Tibial nerve (tissue), 4 donors: ENCODE results near the gene NRXN3. TPM values are rescaled to one million over a fixed set of nuclear protein-coding genes. Genes with fewer than 3 reads are reported as not detected.

Experiments used
- DNase-seq, 2 donors: peaks; one replicate each; pipeline ENCODE4 v3.0.0-alpha.2; 2019; ENCODE audit warnings: low spot score in 2 of 2
- H3K27ac ChIP-seq, 4 donors: fragments of 200-600 bp; sonication (generic) in 3 of 4; one replicate each; pipeline ENCODE4 v1.5.1; 2017 to 2019; ENCODE audit warnings: mild to moderate bottlenecking in 1 of 4
- H3K27me3 ChIP-seq, 2 donors: fragments of 200-600 bp; sonication (generic) in 1 of 2; one replicate each; pipeline versions ENCODE4 v1.5.1 to v1.6.0; 2017 to 2019
- H3K36me3 ChIP-seq, 3 donors: fragments of 200-600 bp; sonication (generic); one replicate each; pipeline ENCODE4 v1.5.1; 2018 to 2019
- H3K4me1 ChIP-seq, 4 donors: fragments of 200-600 bp; sonication (generic) in 3 of 4; one replicate each; pipeline ENCODE4 v1.5.1; 2017 to 2019
- H3K4me3 ChIP-seq, 4 donors: fragments of 200-600 bp; sonication (generic) in 3 of 4; one replicate each; pipeline ENCODE4 v1.5.1; 2017 to 2019; ENCODE audit warnings: mild to moderate bottlenecking in 1 of 4, moderate library complexity in 1 of 4
- H3K9me3 ChIP-seq, 4 donors: fragments of 200-600 bp; sonication (generic) in 3 of 4; one replicate each; pipeline ENCODE4 v1.5.1; 2017 to 2019
- EP300 ChIP-seq, 2 donors: sonication (generic); formaldehyde crosslinking; IDR thresholded peaks; one replicate each; pipeline ENCODE4 v1.6.1; 2017; ENCODE audit warnings: antibody characterized with exemption in 2 of 2, mild to moderate bottlenecking in 1 of 2
- POLR2A ChIP-seq, 2 donors: fragments of 450-650 bp; IDR thresholded peaks; one replicate each; pipeline ENCODE4 v1.6.1; 2017; ENCODE audit warnings: antibody characterized with exemption in 2 of 2, mild to moderate bottlenecking in 2 of 2, moderate library complexity in 2 of 2
- WGBS, 2 donors: methylation state at CpG; one replicate each; pipeline ENCODE4 v1.1.5; 2018; 5-methylcytosine and 5-hydroxymethylcytosine counted together
- total RNA-seq, 4 donors: library from RNA; depleted of rRNA; stranded (reverse); fragments of >200 nt; gene quantifications; one replicate each; pipeline ENCODE4 v1.1.0, GENCODE V29; 2016
- TF ChIP-seq, protein P1 (sequence below), 5 experiments: fragments of 200-600 bp in 3 of 5; fragments of 450-650 bp in 2 of 5; sonication (generic) in 3 of 5; IDR thresholded peaks; one replicate each; pipeline ENCODE4 v1.5.1; 2016 to 2019; ENCODE audit warnings: antibody characterized with exemption in 5 of 5, mild to moderate bottlenecking in 3 of 5, moderate library complexity in 2 of 5

Gene NRXN3
- total RNA-seq, 4 donors from 2014 or later: 16.7 to 52.2 (median 19.7) TPM

DNA sequence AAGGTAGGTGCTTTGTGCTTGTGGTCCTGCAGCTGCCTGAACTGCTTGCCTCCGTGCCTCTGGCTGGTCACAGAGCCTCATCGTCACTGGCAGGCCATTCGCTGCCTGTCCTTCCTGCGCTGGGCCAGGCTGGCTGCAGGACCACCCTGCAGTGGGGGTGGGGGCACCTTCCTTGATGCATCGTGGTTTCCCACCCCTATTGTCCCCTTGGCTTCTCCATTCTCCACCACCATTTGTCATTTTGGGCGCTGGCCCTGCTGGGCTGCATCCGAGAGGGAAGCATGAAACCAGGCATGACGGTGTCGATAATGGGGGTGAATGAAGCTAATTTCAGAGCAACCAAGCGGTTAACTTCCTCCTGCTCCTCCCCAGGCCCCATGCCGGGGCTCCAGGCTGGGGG is 127.7 kb downstream of the NRXN3 start:
- Histone ChIP-seq H3K27ac (no peak overlapping the region), H3K4me1 (no peaks in the 10 kb centered on the region), H3K9me3 (no peaks in the 10 kb centered on the region), H3K27me3 (no peaks in the 10 kb centered on the region), H3K4me3 (no peak overlapping the region), H3K36me3 (no peaks in the 10 kb centered on the region)
- no peak for DNase-seq
- TF ChIP-seq EP300 (IDR thresholded peaks at IDR 0.05) (no peak), POLR2A (IDR thresholded peaks at IDR 0.05) (no peak)
- TF ChIP-seq, protein P1, sequence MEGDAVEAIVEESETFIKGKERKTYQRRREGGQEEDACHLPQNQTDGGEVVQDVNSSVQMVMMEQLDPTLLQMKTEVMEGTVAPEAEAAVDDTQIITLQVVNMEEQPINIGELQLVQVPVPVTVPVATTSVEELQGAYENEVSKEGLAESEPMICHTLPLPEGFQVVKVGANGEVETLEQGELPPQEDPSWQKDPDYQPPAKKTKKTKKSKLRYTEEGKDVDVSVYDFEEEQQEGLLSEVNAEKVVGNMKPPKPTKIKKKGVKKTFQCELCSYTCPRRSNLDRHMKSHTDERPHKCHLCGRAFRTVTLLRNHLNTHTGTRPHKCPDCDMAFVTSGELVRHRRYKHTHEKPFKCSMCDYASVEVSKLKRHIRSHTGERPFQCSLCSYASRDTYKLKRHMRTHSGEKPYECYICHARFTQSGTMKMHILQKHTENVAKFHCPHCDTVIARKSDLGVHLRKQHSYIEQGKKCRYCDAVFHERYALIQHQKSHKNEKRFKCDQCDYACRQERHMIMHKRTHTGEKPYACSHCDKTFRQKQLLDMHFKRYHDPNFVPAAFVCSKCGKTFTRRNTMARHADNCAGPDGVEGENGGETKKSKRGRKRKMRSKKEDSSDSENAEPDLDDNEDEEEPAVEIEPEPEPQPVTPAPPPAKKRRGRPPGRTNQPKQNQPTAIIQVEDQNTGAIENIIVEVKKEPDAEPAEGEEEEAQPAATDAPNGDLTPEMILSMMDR (IDR thresholded peaks at IDR 0.05): no peak
- WGBS, 2 donors: 37% methylated on average over 11 of the region's 11 CpGs

DNA sequence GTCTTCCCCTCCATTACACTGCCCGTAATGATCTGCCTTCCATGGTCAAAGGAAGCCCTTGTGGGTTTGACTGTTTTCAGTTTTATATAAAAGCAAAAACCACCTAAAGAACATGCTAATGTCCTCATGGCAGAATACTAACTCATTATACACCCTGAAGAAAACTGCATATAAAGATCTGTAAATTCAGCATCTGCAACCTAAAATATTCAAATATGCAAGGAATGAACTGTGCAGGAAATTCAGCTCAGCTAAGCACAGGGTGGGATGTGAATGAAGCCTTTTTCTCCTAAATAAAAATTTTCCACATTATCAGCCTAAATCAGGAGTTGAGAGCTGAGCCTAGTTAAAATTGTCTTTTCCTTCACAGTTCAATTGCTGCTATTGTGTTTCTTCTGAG is 128.1 kb downstream of the NRXN3 start:
- Histone ChIP-seq H3K4me3 (no peak overlapping the region), H3K9me3 (no peaks in the 10 kb centered on the region), H3K4me1 (no peaks in the 10 kb centered on the region), H3K36me3 (no peaks in the 10 kb centered on the region), H3K27ac (no peak overlapping the region), H3K27me3 (no peaks in the 10 kb centered on the region)
- no peak for DNase-seq
- no peak for TF ChIP-seq EP300 (IDR thresholded peaks at IDR 0.05)
- TF ChIP-seq POLR2A (IDR thresholded peaks at IDR 0.05): no peak
- TF ChIP-seq, protein P1 (IDR thresholded peaks at IDR 0.05): no peak
- whole genome bisulfite sequencing, 2 donors: 15 to 28% methylated on average over 1 of the region's 1 CpG

DNA sequence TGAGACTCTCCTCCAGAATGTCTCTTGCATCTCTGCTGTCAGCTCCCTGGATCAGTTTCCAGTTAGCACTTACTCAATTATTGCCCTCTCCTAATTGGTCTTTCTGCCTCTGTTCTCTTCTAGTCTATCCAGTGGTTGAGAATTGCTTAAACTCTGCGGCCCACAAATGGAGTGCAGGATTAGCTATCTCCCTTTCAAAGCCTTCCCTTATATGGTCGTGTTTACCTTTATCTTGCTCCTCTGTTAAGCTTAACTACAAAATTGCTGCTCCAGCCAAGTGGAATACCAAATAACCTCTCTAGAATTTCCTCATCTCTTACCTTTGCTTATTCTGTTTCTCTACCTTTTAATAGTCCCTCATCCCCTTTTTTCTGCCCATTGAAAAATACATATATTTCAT is 132.7 kb downstream of the NRXN3 start:
- 46 to 51% methylated on average over 2 of the region's 2 CpGs for WGBS, 2 donors
- no peak overlapping the region for H3K27ac ChIP-seq
- no peak overlapping the region for H3K4me3 ChIP-seq
- H3K9me3 ChIP-seq: no peaks in the 10 kb centered on the region
- no peaks in the 10 kb centered on the region for H3K36me3 ChIP-seq
- H3K4me1 ChIP-seq: no peaks in the 10 kb centered on the region
- TF ChIP-seq, protein P1 (IDR thresholded peaks at IDR 0.05): no peak
- no peak for TF ChIP-seq EP300 (IDR thresholded peaks at IDR 0.05)
- TF ChIP-seq POLR2A (IDR thresholded peaks at IDR 0.05): no peak
- DNase-seq: no peak
- H3K27me3 ChIP-seq: no peaks in the 10 kb centered on the region

DNA sequence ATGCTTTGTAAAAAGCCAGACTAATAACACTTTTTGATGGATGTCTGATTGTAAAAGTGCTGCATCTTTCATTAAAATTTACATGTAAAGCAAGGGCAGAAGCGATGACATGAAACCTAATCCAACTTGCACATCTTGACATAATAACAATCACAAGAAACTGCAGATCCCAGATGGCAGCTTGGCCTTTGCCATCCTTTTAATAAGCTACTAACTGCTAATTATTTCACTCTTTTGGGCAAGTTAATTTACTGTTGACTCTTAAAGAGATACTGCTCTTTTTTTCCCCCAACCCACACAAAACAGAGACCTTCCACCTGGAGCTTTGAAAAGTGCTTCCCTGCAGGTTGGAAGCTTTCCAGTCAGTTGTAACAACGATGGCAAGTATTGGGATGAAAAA is 137.5 kb downstream of the NRXN3 start:
- H3K9me3 ChIP-seq: no peaks in the 10 kb centered on the region
- WGBS, 2 donors: 52% methylated on average over 2 of the region's 2 CpGs
- H3K36me3 ChIP-seq: no peaks in the 10 kb centered on the region
- DNase-seq: no peak
- H3K4me1 ChIP-seq: peaks cover 0 to under 1% (median 0%) of the 10 kb centered on the region in 4 donors
- no peak overlapping the region for H3K27ac ChIP-seq
- H3K4me3 ChIP-seq: no peak overlapping the region
- no peak for TF ChIP-seq POLR2A (IDR thresholded peaks at IDR 0.05)
- TF ChIP-seq EP300 (IDR thresholded peaks at IDR 0.05): no peak
- TF ChIP-seq, protein P1 (IDR thresholded peaks at IDR 0.05): no peak
- no peaks in the 10 kb centered on the region for H3K27me3 ChIP-seq

DNA sequence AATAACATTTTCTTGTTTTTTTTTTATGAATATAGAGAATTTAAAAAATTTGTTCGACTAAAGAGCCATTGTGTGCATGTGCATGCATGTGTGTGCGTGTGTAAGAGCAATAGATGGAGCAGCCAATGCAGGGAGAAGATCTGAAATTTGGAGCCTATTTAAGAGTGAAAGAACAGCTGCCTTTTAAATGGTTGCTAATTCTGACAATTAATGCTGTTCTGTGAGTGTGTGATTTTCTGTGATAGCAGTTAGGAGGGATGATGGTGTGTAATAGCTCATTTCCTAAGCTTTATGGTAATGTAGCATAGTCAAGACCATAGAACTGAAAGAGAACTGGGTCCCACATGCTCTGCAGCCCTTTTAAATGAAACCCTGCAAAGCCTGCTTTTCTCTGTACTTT is 137.9 kb downstream of the NRXN3 start:
- Histone ChIP-seq H3K27me3 (no peaks in the 10 kb centered on the region), H3K9me3 (no peaks in the 10 kb centered on the region), H3K4me1 (peaks cover 0 to 4% (median 0%) of the 10 kb centered on the region in 4 donors), H3K36me3 (no peaks in the 10 kb centered on the region), H3K4me3 (no peak overlapping the region), H3K27ac (no peak overlapping the region)
- DNase-seq: no peak
- TF ChIP-seq EP300 (IDR thresholded peaks at IDR 0.05) (no peak), POLR2A (IDR thresholded peaks at IDR 0.05) (no peak)
- TF ChIP-seq, protein P1 (IDR thresholded peaks at IDR 0.05): no peak
- 51 to 59% methylated on average over 2 of the region's 2 CpGs for WGBS, 2 donors
